Measurements from ENCODE around the gene MRPS6. TPM values are rescaled to one million over a fixed set of nuclear protein-coding genes. Genes with fewer than 3 reads are reported as not detected.

The MRPS6 gene
- total RNA-seq, 2 donors from 2014 or later: 2.3 to 15.8 TPM

DNA sequence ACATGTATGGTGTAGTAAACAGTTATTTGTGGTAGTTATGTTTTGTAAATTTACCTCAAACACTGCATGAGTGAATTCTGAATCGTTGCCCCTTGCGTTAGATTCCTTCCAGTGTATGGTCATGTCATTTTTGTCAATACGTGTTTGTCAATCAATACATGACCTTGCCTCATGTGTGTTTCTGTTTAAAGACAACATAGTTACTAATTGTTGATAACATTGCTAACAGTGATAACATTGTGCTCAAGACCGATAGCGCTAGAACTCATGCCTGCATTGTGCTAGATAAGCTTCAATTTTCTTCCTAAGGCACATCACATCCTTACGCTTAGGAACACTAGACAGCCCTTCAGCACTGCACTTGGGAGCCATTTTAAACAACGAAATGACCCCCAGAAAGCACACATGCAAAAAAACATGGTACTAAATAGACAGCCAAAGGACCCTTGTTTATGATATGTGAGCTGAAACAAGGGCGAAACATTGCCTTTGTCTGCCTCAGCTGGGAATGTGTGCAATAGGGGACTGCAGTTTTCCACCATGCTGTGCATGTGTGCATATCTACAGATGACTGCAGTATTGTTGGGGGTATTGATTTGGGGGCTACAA, 37.3 kb downstream of the MRPS6 start:
- Histone ChIP-seq H3K27ac (no peak overlapping the region), H3K4me1 (peaks cover 4% of the 10 kb centered on the region), H3K4me3 (no peak overlapping the region), H3K36me3 (replicated peaks in 1 of 2; ENCODE audit: insufficient read depth in 1 of 2, low read depth in 2 of 2) (no peaks in the 10 kb centered on the region), H3K9me3 (no peaks in the 10 kb centered on the region), H3K27me3 (no peaks in the 10 kb centered on the region)
- intact Hi-C loops (cut with DNase I): no loop called here
- ATAC-seq (no peak), DNase-seq (no peak)
- TF ChIP-seq, protein P1, sequence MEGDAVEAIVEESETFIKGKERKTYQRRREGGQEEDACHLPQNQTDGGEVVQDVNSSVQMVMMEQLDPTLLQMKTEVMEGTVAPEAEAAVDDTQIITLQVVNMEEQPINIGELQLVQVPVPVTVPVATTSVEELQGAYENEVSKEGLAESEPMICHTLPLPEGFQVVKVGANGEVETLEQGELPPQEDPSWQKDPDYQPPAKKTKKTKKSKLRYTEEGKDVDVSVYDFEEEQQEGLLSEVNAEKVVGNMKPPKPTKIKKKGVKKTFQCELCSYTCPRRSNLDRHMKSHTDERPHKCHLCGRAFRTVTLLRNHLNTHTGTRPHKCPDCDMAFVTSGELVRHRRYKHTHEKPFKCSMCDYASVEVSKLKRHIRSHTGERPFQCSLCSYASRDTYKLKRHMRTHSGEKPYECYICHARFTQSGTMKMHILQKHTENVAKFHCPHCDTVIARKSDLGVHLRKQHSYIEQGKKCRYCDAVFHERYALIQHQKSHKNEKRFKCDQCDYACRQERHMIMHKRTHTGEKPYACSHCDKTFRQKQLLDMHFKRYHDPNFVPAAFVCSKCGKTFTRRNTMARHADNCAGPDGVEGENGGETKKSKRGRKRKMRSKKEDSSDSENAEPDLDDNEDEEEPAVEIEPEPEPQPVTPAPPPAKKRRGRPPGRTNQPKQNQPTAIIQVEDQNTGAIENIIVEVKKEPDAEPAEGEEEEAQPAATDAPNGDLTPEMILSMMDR (IDR thresholded peaks at IDR 0.05): no peak
- TF ChIP-seq POLR2A (IDR thresholded peaks at IDR 0.05): no peak
- WGBS, 2 donors: 41 to 44% methylated on average over 8 of the region's 8 CpGs

DNA sequence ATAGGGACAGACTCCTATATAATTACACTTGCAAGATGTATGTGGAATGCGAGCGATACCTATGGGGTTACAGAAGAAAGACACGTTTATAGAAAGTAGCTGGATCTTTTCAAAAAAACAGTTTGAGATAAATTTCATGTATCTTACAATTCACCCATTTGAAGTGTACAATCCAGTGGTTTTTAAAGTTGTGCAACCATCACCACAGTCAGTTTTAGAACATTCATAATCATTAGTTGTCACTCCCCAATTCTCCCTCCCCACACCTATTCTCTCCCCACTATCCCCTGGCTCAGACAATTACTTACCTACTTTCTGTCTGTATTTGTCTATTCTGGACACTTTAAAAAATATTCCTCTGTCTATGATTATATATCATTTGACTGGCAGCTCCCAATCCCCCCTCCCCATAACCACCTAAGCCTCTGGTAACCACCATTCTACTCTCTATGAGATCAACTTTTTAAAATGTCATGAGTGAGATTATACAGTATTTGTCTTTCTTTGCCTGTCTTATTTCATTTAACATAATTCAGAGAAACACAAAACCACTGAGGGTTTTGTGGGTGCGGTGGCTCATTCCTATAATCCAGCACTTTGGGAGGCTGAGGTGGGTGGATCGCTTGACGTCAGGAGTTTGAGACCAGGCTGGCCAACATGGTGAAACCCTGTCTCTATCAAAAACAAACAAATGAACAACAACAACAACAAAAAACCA, 39.1 kb downstream of the MRPS6 start:
- intact Hi-C loops (cut with DNase I): no loop called here
- no peaks in the 10 kb centered on the region for H3K36me3 ChIP-seq (replicated peaks in 1 of 2; ENCODE audit: insufficient read depth in 1 of 2, low read depth in 2 of 2)
- no peak overlapping the region for H3K27ac ChIP-seq
- H3K4me1 ChIP-seq: peaks cover 4% of the 10 kb centered on the region
- WGBS, 2 donors: 96% methylated on average over 6 of the region's 6 CpGs
- H3K9me3 ChIP-seq: no peaks in the 10 kb centered on the region
- no peaks in the 10 kb centered on the region for H3K27me3 ChIP-seq
- no peak overlapping the region for H3K4me3 ChIP-seq
- TF ChIP-seq, protein P1 (IDR thresholded peaks at IDR 0.05): no peak
- TF ChIP-seq POLR2A (IDR thresholded peaks at IDR 0.05): no peak
- DNase-seq: no peak
- no peak for ATAC-seq

DNA sequence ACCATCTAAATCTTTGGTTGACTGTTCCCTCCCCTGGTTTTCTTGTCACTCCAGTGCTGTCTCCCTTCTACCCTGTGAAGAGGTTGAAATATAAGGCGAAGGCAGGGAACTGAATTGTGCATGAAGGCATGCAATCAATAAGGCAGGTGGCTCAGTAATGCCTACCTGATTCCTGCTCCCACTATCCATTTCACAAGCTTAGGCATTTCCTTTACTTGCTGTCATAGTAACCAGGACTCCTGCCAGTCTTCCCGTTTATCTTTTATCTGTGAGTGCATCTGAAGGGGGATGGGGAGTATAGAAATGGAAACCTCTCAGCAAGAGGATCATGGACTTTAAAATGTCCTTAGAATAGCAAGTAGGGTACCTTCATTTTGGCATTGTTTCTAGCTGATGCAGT, 40.5 kb downstream of the MRPS6 start:
- ATAC-seq: no peak
- H3K27me3 ChIP-seq: no peaks in the 10 kb centered on the region
- no peak overlapping the region for H3K27ac ChIP-seq
- intact Hi-C loops (cut with DNase I): no loop called here
- H3K4me3 ChIP-seq: no peak overlapping the region
- peaks cover 4% of the 10 kb centered on the region for H3K4me1 ChIP-seq
- TF ChIP-seq POLR2A (IDR thresholded peaks at IDR 0.05): no peak
- TF ChIP-seq, protein P1 (IDR thresholded peaks at IDR 0.05): no peak
- 46% methylated on average over 2 of the region's 2 CpGs for WGBS, 2 donors
- DNase-seq: no peak
- H3K36me3 ChIP-seq (replicated peaks in 1 of 2; ENCODE audit: insufficient read depth in 1 of 2, low read depth in 2 of 2): no peaks in the 10 kb centered on the region
- H3K9me3 ChIP-seq: no peaks in the 10 kb centered on the region

DNA sequence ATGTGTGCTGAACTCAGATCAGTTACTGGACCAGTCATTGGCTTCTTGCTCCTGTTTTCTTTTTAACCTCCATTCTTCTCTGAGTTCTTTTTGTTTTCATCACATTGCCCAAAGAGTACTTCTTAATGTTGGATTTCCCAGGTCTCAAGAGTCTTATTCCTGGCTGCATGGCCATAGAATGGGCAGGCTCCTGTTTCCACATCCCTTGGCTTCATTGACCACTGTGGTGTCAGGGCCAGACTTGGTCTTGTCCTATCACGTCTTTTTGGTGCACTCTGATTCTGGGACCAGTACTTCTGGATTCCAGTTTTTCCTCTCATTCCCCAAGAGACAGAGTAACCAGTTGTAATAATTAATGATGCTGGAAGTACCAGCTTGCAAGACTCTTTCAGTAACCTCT, 41.8 kb downstream of the MRPS6 start:
- WGBS, 2 donors: 73 to 81% methylated on average over 1 of the region's 1 CpG
- Histone ChIP-seq H3K27ac (no peak overlapping the region), H3K36me3 (replicated peaks in 1 of 2; ENCODE audit: insufficient read depth in 1 of 2, low read depth in 2 of 2) (no peaks in the 10 kb centered on the region), H3K4me1 (peaks cover 4% of the 10 kb centered on the region), H3K9me3 (no peaks in the 10 kb centered on the region), H3K4me3 (no peak overlapping the region), H3K27me3 (no peaks in the 10 kb centered on the region)
- TF ChIP-seq POLR2A (IDR thresholded peaks at IDR 0.05): no peak
- TF ChIP-seq, protein P1 (IDR thresholded peaks at IDR 0.05): no peak
- DNase-seq (no peak), ATAC-seq (no peak)
- intact Hi-C loops (cut with DNase I): no loop called here

DNA sequence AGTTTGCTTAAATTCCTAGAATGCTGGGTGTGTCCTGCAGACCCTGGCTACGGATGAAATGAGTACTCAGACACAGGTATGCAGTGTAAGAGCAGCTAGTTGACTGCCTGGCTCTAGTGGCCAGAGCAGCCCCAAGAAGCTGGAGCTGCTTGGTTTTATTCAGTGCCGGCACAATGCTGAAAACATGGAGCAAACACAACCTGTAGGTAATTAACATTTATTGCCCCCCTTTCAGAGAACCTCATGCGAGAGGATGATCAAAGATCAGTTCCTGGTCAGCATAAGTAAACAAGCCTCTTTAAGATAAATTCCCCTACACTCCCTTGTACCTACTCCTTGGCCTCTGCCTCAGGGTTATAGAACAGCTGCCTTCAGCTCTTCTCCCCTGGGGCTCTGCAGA, 43.2 kb downstream of the MRPS6 start:
- intact Hi-C loops (cut with DNase I): no loop called here
- TF ChIP-seq, protein P1 (IDR thresholded peaks at IDR 0.05): no peak
- no peak for TF ChIP-seq POLR2A (IDR thresholded peaks at IDR 0.05)

More for the DNA sequence above, 43.2 kb downstream of the MRPS6 start:
- H3K27me3 ChIP-seq: no peaks in the 10 kb centered on the region
- 88 to 92% methylated on average over 3 of the region's 3 CpGs for WGBS, 2 donors
- no peaks in the 10 kb centered on the region for H3K9me3 ChIP-seq
- no peak overlapping the region for H3K4me3 ChIP-seq
- H3K4me1 ChIP-seq: peaks cover 4% of the 10 kb centered on the region
- no peaks in the 10 kb centered on the region for H3K36me3 ChIP-seq (replicated peaks in 1 of 2; ENCODE audit: insufficient read depth in 1 of 2, low read depth in 2 of 2)
- ATAC-seq (no peak), DNase-seq (no peak)
- no peak overlapping the region for H3K27ac ChIP-seq
